ENCODE data around the gene PRKCZ. TPM values are rescaled to one million over a fixed set of nuclear protein-coding genes. Genes with fewer than 3 reads are reported as not detected.

PRKCZ gene
- total and polyA plus RNA-seq, 9 donors: 3.4 to 16.1 (median 5.8) TPM

GRCh38 chr1:2130871-2131289, 80.7 kb downstream of the PRKCZ start:
- TF ChIP-seq POLR2A (IDR thresholded peaks at IDR 0.05) (no peak), CTCF (IDR thresholded peaks at IDR 0.05) (no peak), EP300 (IDR thresholded peaks at IDR 0.05) (no peak)
- WGBS, 3 donors: 91% methylated on average over 15 of the region's 15 CpGs
- Histone ChIP-seq H3K27me3 (no peaks in the 10 kb centered on the region), H3K4me1 (ENCODE audit: insufficient read depth) (peaks cover 2% of the 10 kb centered on the region), H3K4me3 (no peak overlapping the region), H3K9me3 (no peaks in the 10 kb centered on the region), H3K36me3 (no peaks in the 10 kb centered on the region), H3K27ac (no peak overlapping the region)
- DNase-seq: no peak
- intact Hi-C loops (cut with DNase I): loop anchor here in 1 of 4 donors (10.0 kb wide), 1 partner anchor 1184 kb away; no protein-coding TSS in a partner anchor

GRCh38 chr1:2132222-2133038, 82.2 kb downstream of the PRKCZ start:
- DNase-seq: peak; percentile 58 to 73 (median 68)
- WGBS, 3 donors: 6% methylated on average over 40 of the region's 40 CpGs
- intact Hi-C loops (cut with DNase I): loop anchor here in 1 of 4 donors (10.0 kb wide), 1 partner anchor 1182 kb away; no protein-coding TSS in a partner anchor
- H3K4me1 ChIP-seq (ENCODE audit: insufficient read depth): peaks cover 2% of the 10 kb centered on the region
- no peaks in the 10 kb centered on the region for H3K36me3 ChIP-seq
- TF ChIP-seq CTCF (IDR thresholded peaks at IDR 0.05) (peak; percentile 31 to 73 (median 40)), POLR2A (IDR thresholded peaks at IDR 0.05) (no peak)
- H3K9me3 ChIP-seq: no peaks in the 10 kb centered on the region
- H3K27ac ChIP-seq: peak overlapping the region; percentile 83 to 96
- no peaks in the 10 kb centered on the region for H3K27me3 ChIP-seq
- H3K4me3 ChIP-seq: peak overlapping the region; percentile 37

GRCh38 chr1:2133039-2133878, 83.0 kb downstream of the PRKCZ start:
- Histone ChIP-seq H3K27ac (peak overlapping the region; percentile 83 to 96), H3K9me3 (no peaks in the 10 kb centered on the region), H3K36me3 (no peaks in the 10 kb centered on the region), H3K4me1 (ENCODE audit: insufficient read depth) (peaks cover 2% of the 10 kb centered on the region), H3K4me3 (peak overlapping the region; percentile 37), H3K27me3 (no peaks in the 10 kb centered on the region)
- TF ChIP-seq POLR2A (IDR thresholded peaks at IDR 0.05): peak; percentile 84
- TF ChIP-seq EP300 (IDR thresholded peaks at IDR 0.05): peak; percentile 79
- no peak for TF ChIP-seq CTCF (IDR thresholded peaks at IDR 0.05)
- DNase-seq: peak; percentile 98 to 99 (median 99)
- intact Hi-C loops (cut with DNase I): loop anchor here in 1 of 4 donors (10.0 kb wide), 1 partner anchor 1182 kb away; no protein-coding TSS in a partner anchor
- WGBS, 3 donors: 2 to 5% (median 3%) methylated on average over 60 to 63 of the region's 63 CpGs

GRCh38 chr1:2133879-2134215, 83.6 kb downstream of the PRKCZ start:
- peak overlapping the region; percentile 83 to 96 for H3K27ac ChIP-seq
- H3K27me3 ChIP-seq: no peaks in the 10 kb centered on the region
- intact Hi-C loops (cut with DNase I): loop anchor here in 1 of 4 donors (10.0 kb wide), 1 partner anchor 1181 kb away; no protein-coding TSS in a partner anchor
- peaks cover 2% of the 10 kb centered on the region for H3K4me1 ChIP-seq (ENCODE audit: insufficient read depth)
- no peak for DNase-seq
- H3K9me3 ChIP-seq: no peaks in the 10 kb centered on the region
- 64 to 79% (median 74%) methylated on average over 11 to 17 of the region's 17 CpGs for WGBS, 3 donors
- no peak for TF ChIP-seq CTCF (IDR thresholded peaks at IDR 0.05)
- TF ChIP-seq POLR2A (IDR thresholded peaks at IDR 0.05): no peak
- no peak for TF ChIP-seq EP300 (IDR thresholded peaks at IDR 0.05)
- H3K36me3 ChIP-seq: no peaks in the 10 kb centered on the region
- H3K4me3 ChIP-seq: peak overlapping the region; percentile 37
